ENCODE data around the gene MPC1.

MPC1 gene

GRCh38 chr6:166382933-166383801, at the start of gene MPC1:
MPC1 (minus strand) TSS chr6:166382940; CDS start chr6:166382876, 64 bp downstream.
- DNase-seq (ENCODE audit: low read depth in 2 of 2): peak; percentile 93 to 98
- peak within 1 kb of the TSS; percentile 87 to 96 for H3K4me3 ChIP-seq (replicated peaks in 1 of 2; ENCODE audit: low read depth in 2 of 2, low read length in 2 of 2)
- TF ChIP-seq, protein P1, sequence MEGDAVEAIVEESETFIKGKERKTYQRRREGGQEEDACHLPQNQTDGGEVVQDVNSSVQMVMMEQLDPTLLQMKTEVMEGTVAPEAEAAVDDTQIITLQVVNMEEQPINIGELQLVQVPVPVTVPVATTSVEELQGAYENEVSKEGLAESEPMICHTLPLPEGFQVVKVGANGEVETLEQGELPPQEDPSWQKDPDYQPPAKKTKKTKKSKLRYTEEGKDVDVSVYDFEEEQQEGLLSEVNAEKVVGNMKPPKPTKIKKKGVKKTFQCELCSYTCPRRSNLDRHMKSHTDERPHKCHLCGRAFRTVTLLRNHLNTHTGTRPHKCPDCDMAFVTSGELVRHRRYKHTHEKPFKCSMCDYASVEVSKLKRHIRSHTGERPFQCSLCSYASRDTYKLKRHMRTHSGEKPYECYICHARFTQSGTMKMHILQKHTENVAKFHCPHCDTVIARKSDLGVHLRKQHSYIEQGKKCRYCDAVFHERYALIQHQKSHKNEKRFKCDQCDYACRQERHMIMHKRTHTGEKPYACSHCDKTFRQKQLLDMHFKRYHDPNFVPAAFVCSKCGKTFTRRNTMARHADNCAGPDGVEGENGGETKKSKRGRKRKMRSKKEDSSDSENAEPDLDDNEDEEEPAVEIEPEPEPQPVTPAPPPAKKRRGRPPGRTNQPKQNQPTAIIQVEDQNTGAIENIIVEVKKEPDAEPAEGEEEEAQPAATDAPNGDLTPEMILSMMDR (IDR thresholded peaks at IDR 0.05; ENCODE audit: low read depth, low read length): no peak

GRCh38 chr6:166430269-166430668, 47.5 kb upstream of the MPC1 start:
- TF ChIP-seq, protein P1 (IDR thresholded peaks at IDR 0.05; ENCODE audit: low read depth, low read length): no peak
- no peak for DNase-seq (ENCODE audit: low read depth in 2 of 2)
- H3K4me3 ChIP-seq (replicated peaks in 1 of 2; ENCODE audit: low read depth in 2 of 2, low read length in 2 of 2): no peak overlapping the region

- H3K4me3 ChIP-seq (replicated peaks in 1 of 2; ENCODE audit: low read depth in 2 of 2, low read length in 2 of 2): no peak overlapping the region
- DNase-seq (ENCODE audit: low read depth in 2 of 2): no peak
- TF ChIP-seq, protein P1 (IDR thresholded peaks at IDR 0.05; ENCODE audit: low read depth, low read length): no peak
These were observed 41.7 kb upstream of the MPC1 start for GRCh38 chr6:166424431-166424830.

DNA sequence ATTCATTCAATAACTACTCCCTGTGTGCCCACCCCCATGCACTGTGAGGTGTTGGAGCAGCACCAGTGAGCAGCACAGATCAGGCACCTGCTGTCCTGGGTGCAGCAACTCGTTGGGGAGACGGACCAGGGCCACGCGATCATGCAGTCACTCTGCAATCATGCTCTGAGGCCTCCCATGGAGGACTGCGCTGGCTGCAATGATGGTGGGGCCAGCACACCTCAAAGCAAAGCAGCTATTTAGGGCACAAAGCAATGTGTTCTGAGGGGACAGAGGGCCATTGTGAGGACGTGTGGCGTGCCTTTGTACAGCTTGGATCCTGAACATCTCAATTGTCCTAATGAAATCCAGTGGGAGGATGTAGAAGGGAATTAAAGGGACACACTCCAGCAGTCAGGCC, 41.0 kb upstream of the MPC1 start:
- TF ChIP-seq, protein P1 (IDR thresholded peaks at IDR 0.05; ENCODE audit: low read depth, low read length): no peak
- no peak overlapping the region for H3K4me3 ChIP-seq (replicated peaks in 1 of 2; ENCODE audit: low read depth in 2 of 2, low read length in 2 of 2)
- DNase-seq (ENCODE audit: low read depth in 2 of 2): no peak

DNA sequence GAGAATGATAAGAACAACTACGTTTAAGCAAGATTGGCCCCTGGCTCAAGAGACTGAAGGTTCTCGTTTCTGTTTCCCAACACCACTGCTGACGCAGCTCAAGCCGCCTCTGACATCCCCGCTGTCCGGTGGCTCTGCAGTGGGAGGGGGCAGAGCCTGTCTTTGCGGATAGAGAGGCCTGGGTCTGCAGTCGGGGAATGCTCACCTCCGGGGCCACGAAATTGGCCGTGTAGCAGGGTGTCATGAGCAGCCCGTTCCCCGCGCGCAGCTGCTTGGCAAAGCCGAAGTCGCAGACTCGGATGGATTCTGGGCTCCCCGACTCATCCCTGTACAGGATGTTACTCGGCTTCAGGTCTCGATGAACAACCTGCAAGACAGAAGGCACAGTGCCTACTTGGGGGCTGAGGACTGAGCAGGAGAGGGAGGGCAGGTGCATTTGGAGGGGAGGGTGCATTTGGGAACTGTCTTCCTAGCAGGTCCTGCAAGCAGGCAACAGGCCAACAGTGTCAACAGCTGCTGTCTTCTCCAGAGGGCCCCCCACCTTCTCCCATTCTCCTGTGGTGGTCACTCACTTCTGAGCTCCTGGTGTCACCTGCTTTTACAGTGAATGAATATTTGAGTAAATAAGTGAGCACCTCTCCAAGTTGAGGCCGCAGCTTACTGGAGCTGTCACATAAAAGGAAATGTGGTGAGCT, 40.5 kb upstream of the MPC1 start:
- TF ChIP-seq, protein P1 (IDR thresholded peaks at IDR 0.05; ENCODE audit: low read depth, low read length): no peak
- DNase-seq (ENCODE audit: low read depth in 2 of 2): no peak
- H3K4me3 ChIP-seq (replicated peaks in 1 of 2; ENCODE audit: low read depth in 2 of 2, low read length in 2 of 2): no peak overlapping the region

GRCh38 chr6:166422201-166422940, 39.6 kb upstream of the MPC1 start:
- TF ChIP-seq, protein P1 (IDR thresholded peaks at IDR 0.05; ENCODE audit: low read depth, low read length): no peak
- H3K4me3 ChIP-seq (replicated peaks in 1 of 2; ENCODE audit: low read depth in 2 of 2, low read length in 2 of 2): no peak overlapping the region
- DNase-seq (ENCODE audit: low read depth in 2 of 2): no peak
